Spinal cord (tissue), 10 donors: Measurements from ENCODE around the gene USH1G. TPM values are rescaled to one million over a fixed set of nuclear protein-coding genes. Genes with fewer than 3 reads are reported as not detected.

Experiments
- DNase-seq, 6 donors: peaks; one replicate each; pipeline versions ENCODE4 v3.0.0 to v3.0.0-alpha.2; 2013 to 2015; ENCODE audit warnings: low spot score in 6 of 6, low read depth in 4 of 6
- H3K27ac ChIP-seq: one replicate; pipeline ENCODE4 v1.5.1; 2013; ENCODE audit warnings: low read depth, low read length, control low read depth
- H3K27me3 ChIP-seq: one replicate; pipeline ENCODE4 v1.6.1; 2013; ENCODE audit warnings: low read length; ENCODE audit not compliant: control insufficient read depth, insufficient read depth
- H3K36me3 ChIP-seq: one replicate; pipeline ENCODE4 v1.6.1; 2013; ENCODE audit warnings: low read length; ENCODE audit not compliant: control insufficient read depth, insufficient read depth
- H3K4me1 ChIP-seq: one replicate; pipeline ENCODE4 v1.6.1; 2013; ENCODE audit warnings: low read length; ENCODE audit not compliant: control insufficient read depth, insufficient read depth
- H3K4me3 ChIP-seq: one replicate; pipeline ENCODE4 v1.5.1; 2013; ENCODE audit warnings: low read depth, low read length, control low read depth
- H3K9me3 ChIP-seq: one replicate; pipeline ENCODE4 v1.6.1; 2013; ENCODE audit warnings: low read length; ENCODE audit not compliant: control insufficient read depth, insufficient read depth
- WGBS: methylation state at CpG from one replicate; pipeline ENCODE4 v1.1.5; 2013; ENCODE audit warnings: missing lambda C conversion rate; ENCODE audit not compliant: insufficient coverage; 5-methylcytosine and 5-hydroxymethylcytosine counted together
- polyA plus RNA-seq, 2 donors: library from polyadenylated mRNA; unstranded; fragments of 120-200 nt; gene quantifications; one replicate each; pipeline ENCODE4 v1.2.1, GENCODE V29; 2013; ENCODE audit not compliant: insufficient read length in 2 of 2
- total RNA-seq, 2 donors: library from RNA; depleted of rRNA in 1 of 2; stranded (reverse); fragments of 120-200 nt in 1 of 2; fragments of >200 nt in 1 of 2; gene quantifications; one replicate each; pipeline versions ENCODE4 v1.2.3 to v1.2.4, GENCODE V29; 2013 to 2014
- donor health status: healthy.

USH1G gene
- total and polyA plus RNA-seq, 4 donors: 0.06 to 0.42 (median 0.31) TPM

DNA sequence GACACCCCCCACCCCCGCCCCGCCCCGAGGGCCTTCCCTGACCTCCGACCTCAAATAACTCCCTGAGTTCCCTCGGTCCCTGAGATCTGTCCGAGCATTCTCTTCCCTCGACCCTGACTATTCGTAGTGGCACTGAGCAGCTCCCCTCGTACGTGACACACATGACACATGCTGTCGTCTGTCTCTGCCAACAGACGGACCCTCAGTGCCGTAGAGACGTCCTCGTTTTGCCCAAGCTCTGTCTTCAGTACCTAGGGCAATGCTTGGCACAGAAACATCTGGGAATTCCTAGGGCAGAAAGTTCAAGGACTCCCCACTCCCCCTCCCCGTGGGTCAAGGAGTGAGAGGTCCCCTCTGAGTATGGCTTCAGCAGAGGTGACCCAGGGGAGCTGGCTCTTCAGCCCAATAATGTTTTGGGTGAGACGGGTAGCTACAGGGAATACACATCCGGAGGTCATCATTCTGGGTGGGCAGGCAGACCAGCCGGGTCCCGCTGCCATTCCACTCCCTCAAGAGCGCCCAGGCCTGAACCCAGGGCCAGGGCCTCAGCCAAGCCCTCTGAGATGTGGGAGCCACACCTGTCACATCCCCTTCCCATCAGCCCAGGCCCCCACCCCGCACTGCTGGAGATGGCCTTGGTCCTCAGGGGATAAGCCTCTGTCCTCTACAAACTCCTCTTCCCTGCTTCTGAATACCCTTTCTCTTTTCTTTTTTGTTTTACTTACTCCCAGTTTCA, 29.0 kb downstream of the USH1G start:
- H3K36me3 ChIP-seq: no peaks in the 10 kb centered on the region
- peaks cover 14% of the 10 kb centered on the region for H3K4me1 ChIP-seq
- DNase-seq: no peak
- H3K4me3 ChIP-seq: no peak overlapping the region
- H3K27ac ChIP-seq: no peak overlapping the region
- 30% methylated on average over 21 of the region's 22 CpGs for WGBS
- no peaks in the 10 kb centered on the region for H3K9me3 ChIP-seq
- peaks cover 52% of the 10 kb centered on the region for H3K27me3 ChIP-seq

- 2% methylated on average over 86 of the region's 86 CpGs for WGBS
- no peak within 1 kb of the TSS for H3K27ac ChIP-seq
- H3K27me3 ChIP-seq: peaks cover 55% of the 10 kb centered on the region
These were observed 29.8 kb downstream of the USH1G start, which contains the start of gene FADS6 for GRCh38 chr17:74892974-74893911. Gene FADS6, minus strand, starts transcription at chr17:74893633. Its CDS starts 38 bp downstream, at chr17:74893595.

GRCh38 chr17:74892013-74892841, 30.8 kb downstream of the USH1G start:
- Histone ChIP-seq H3K4me1 (peaks cover 14% of the 10 kb centered on the region), H3K9me3 (no peaks in the 10 kb centered on the region), H3K4me3 (no peak overlapping the region), H3K27ac (no peak overlapping the region), H3K27me3 (peaks cover 55% of the 10 kb centered on the region), H3K36me3 (no peaks in the 10 kb centered on the region)
- no peak for DNase-seq
- 66% methylated on average over 20 of the region's 20 CpGs for WGBS

More at GRCh38 chr17:74892974-74893911, 29.8 kb downstream of the USH1G start, which contains the start of gene FADS6:
- DNase-seq: peak in 1 of 6 donors; percentile 32
- peaks cover 14% of the 10 kb centered on the region for H3K4me1 ChIP-seq
- H3K36me3 ChIP-seq: no peaks in the 10 kb centered on the region
- H3K4me3 ChIP-seq: no peak within 1 kb of the TSS
- no peaks in the 10 kb centered on the region for H3K9me3 ChIP-seq

GRCh38 chr17:74890554-74890953, 32.5 kb downstream of the USH1G start:
- H3K4me3 ChIP-seq: no peak overlapping the region
- no peaks in the 10 kb centered on the region for H3K9me3 ChIP-seq
- no peak overlapping the region for H3K27ac ChIP-seq
- WGBS: 89% methylated on average over 7 of the region's 7 CpGs
- DNase-seq: no peak
- H3K36me3 ChIP-seq: no peaks in the 10 kb centered on the region
- peaks cover 14% of the 10 kb centered on the region for H3K4me1 ChIP-seq
- H3K27me3 ChIP-seq: peaks cover 44% of the 10 kb centered on the region

DNA sequence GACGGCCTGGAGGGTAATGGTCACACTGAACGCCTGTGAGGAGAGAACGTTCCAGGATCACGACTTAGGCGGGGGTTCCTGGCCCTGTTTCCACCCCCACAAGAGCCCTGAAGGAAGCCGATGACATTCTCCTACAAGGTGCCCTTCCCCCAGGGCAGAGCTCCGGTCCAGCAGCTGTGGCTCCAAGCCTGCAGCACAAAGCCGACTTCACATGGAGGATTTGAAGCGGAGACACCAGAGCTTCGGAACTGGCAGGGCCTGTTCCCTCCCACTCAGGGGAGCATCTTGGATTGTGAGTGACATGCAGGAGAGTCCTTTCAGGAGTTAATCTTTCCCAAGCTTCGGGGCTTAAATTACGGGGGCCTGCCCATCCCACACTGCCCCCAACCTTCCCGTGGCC, 34.6 kb downstream of the USH1G start:
- Histone ChIP-seq H3K4me1 (peaks cover 9% of the 10 kb centered on the region), H3K27ac (no peak overlapping the region), H3K36me3 (no peaks in the 10 kb centered on the region), H3K4me3 (no peak overlapping the region), H3K27me3 (peaks cover 27% of the 10 kb centered on the region), H3K9me3 (no peaks in the 10 kb centered on the region)
- 41% methylated on average over 10 of the region's 13 CpGs for WGBS
- DNase-seq: no peak

DNA sequence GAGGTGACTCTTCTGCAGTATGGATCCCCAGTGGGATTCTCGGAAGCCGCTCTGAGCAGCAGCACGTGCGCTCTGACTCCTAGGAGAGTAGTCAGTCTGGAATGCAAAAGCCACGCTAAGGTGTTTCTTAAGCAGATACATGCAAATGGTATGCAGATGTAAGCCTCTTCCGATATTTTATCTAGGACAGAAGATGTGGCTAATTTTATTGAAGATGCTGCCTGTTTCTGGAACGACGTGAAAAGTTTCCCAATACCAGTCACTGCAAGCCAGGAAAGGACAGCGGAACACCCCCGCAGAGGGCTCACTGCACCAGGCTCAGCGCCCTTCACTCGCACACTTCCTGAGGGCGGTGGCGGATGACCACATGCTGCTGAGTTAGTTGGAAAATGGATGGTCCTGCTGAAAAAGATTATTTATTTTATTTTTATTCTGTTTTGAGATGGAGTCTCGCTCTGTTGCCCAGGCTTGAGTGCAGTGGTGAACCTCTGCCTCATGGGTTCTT, 39.8 kb downstream of the USH1G start:
- DNase-seq: no peak
- H3K4me1 ChIP-seq: no peaks in the 10 kb centered on the region
- no peaks in the 10 kb centered on the region for H3K36me3 ChIP-seq
- no peak overlapping the region for H3K27ac ChIP-seq
- peaks cover 5% of the 10 kb centered on the region for H3K27me3 ChIP-seq
- no peak overlapping the region for H3K4me3 ChIP-seq
- 45% methylated on average over 9 of the region's 15 CpGs for WGBS
- no peaks in the 10 kb centered on the region for H3K9me3 ChIP-seq

GRCh38 chr17:74882517-74883240, 40.4 kb downstream of the USH1G start:
- no peaks in the 10 kb centered on the region for H3K36me3 ChIP-seq
- 67% methylated on average over 20 of the region's 20 CpGs for WGBS
- H3K9me3 ChIP-seq: no peaks in the 10 kb centered on the region
- no peak overlapping the region for H3K27ac ChIP-seq
- H3K4me1 ChIP-seq: no peaks in the 10 kb centered on the region
- H3K27me3 ChIP-seq: peaks cover 5% of the 10 kb centered on the region
- H3K4me3 ChIP-seq: no peak overlapping the region
- no peak for DNase-seq

- H3K27me3 ChIP-seq: peaks cover 5% of the 10 kb centered on the region
- no peak for DNase-seq
- H3K4me3 ChIP-seq: no peak overlapping the region
- 42% methylated on average over 11 of the region's 11 CpGs for WGBS
- H3K36me3 ChIP-seq: no peaks in the 10 kb centered on the region
- no peak overlapping the region for H3K27ac ChIP-seq
- H3K9me3 ChIP-seq: no peaks in the 10 kb centered on the region
- H3K4me1 ChIP-seq: no peaks in the 10 kb centered on the region
These were observed 42.0 kb downstream of the USH1G start for GRCh38 chr17:74881073-74881472.
